Endodermal cell (in vitro differentiated cells): ENCODE results near the gene TIMP4. TPM values are rescaled to one million over a fixed set of nuclear protein-coding genes. Genes with fewer than 3 reads are reported as not detected.

ENCODE experiments used
- DNase-seq: peaks from one replicate; pipeline ENCODE4 v3.0.0-alpha.2; 2017
- H3K27ac ChIP-seq: 2 replicates; pipeline ENCODE4 v1.5.1; 2013; ENCODE audit warnings: mild to moderate bottlenecking, low read depth, low read length, moderate library complexity
- H3K27me3 ChIP-seq: 2 replicates; pipeline ENCODE4 v1.6.1; 2013; ENCODE audit warnings: mild to moderate bottlenecking, low read length, moderate library complexity; ENCODE audit not compliant: insufficient read depth, control insufficient read depth, poor library complexity, severe bottlenecking
- H3K36me3 ChIP-seq: 2 replicates; pipeline ENCODE4 v1.7.0; 2013; ENCODE audit warnings: mild to moderate bottlenecking, low read length, moderate library complexity; ENCODE audit not compliant: control insufficient read depth, insufficient read depth
- H3K4me1 ChIP-seq: one replicate; pipeline ENCODE4 v1.7.0; 2013; ENCODE audit warnings: low read length; ENCODE audit not compliant: control insufficient read depth, insufficient read depth
- H3K4me3 ChIP-seq: 2 replicates; pipeline ENCODE4 v1.5.1; 2013; ENCODE audit warnings: mild to moderate bottlenecking, low read length, moderate library complexity
- H3K9ac ChIP-seq: 2 replicates; pipeline ENCODE4 v1.6.1; 2013; ENCODE audit warnings: mild to moderate bottlenecking, low read length, moderate library complexity; ENCODE audit not compliant: poor library complexity, severe bottlenecking; ENCODE audit errors: extremely low read depth
- H3K9me3 ChIP-seq: 2 replicates; pipeline ENCODE4 v1.6.1; 2013; ENCODE audit warnings: mild to moderate bottlenecking, low read length, moderate library complexity; ENCODE audit not compliant: control insufficient read depth
- H3K27ac Mint-ChIP-seq: 2 replicates; pipeline ENCODE4 v1.8.0; 2020; ENCODE audit warnings: mixed read lengths
- H3K27me3 Mint-ChIP-seq: 2 replicates; pipeline ENCODE4 v1.8.0; 2021; ENCODE audit warnings: mild to moderate bottlenecking, mixed read lengths; ENCODE audit not compliant: insufficient read depth
- H3K36me3 Mint-ChIP-seq: 2 replicates; pipeline ENCODE4 v1.8.0; 2020; ENCODE audit warnings: low read depth, mixed read lengths
- H3K4me1 Mint-ChIP-seq: 2 replicates; pipeline ENCODE4 v1.8.0; 2020; ENCODE audit warnings: mixed read lengths
- H3K4me3 Mint-ChIP-seq: 2 replicates; pipeline ENCODE4 v1.8.0; 2020; ENCODE audit warnings: mild to moderate bottlenecking, moderate library complexity, mixed read lengths
- H3K9me3 Mint-ChIP-seq: 2 replicates; pipeline ENCODE4 v1.8.0; 2020; ENCODE audit warnings: mild to moderate bottlenecking, mixed read lengths
- CTCF ChIP-seq: fragments of 200-600 bp; sonication (generic); conservative IDR thresholded peaks from 2 replicates; pipeline ENCODE4 v1.5.0; 2021; ENCODE audit warnings: antibody characterized with exemption, mild to moderate bottlenecking
- WGBS, 2 experiments: methylation state at CpG; one replicate each; pipeline versions ENCODE4 v1.1.5 to v1.1.7; 2013; ENCODE audit warnings: missing lambda C conversion rate in 2 of 2, mixed read lengths in 1 of 2; ENCODE audit not compliant: insufficient coverage in 1 of 2, insufficient read length in 1 of 2; 5-methylcytosine and 5-hydroxymethylcytosine counted together
- total RNA-seq, 2 donors: library from RNA; stranded (reverse); fragmentation: NEBNext Ultra II Directional in 1 of 2; extraction: Animal tissue kit (Norgen Biotek cat#: 25700) in 1 of 2; gene quantifications; 2 replicates in 1 of 2; 3 replicates in 1 of 2; pipeline ENCODE4 v1.2.1, GENCODE V29; 2021

The TIMP4 gene
- total RNA-seq, 2 donors from 2014 or later, result 4.4 TPM; not detected in 1

GRCh38 chr3:12188681-12189287 lies 30.1 kb upstream of the TIMP4 start:
- Histone ChIP-seq H3K4me1 (no peaks in the 10 kb centered on the region), H3K27ac (no peak overlapping the region), H3K27me3 (no peaks in the 10 kb centered on the region), H3K4me3 (no peak overlapping the region), H3K9me3 (no peaks in the 10 kb centered on the region), H3K9ac (no peak overlapping the region), H3K36me3 (no peaks in the 10 kb centered on the region)
- Mint-ChIP-seq H3K4me1 (peaks cover 13% of the 10 kb centered on the region), H3K4me3 (no peak overlapping the region), H3K36me3 (no peaks in the 10 kb centered on the region), H3K9me3 (peaks cover 4% of the 10 kb centered on the region), H3K27ac (peak overlapping the region; percentile 10), H3K27me3 (no peaks in the 10 kb centered on the region)
- no peak for TF ChIP-seq CTCF
- DNase-seq, result no peak
- 91% methylated on average over 7 to 8 of the region's 8 CpGs for WGBS, 2 experiments

GRCh38 chr3:12188328-12188648 lies 29.6 kb upstream of the TIMP4 start:
- no peak overlapping the region for H3K4me3 ChIP-seq
- no peaks in the 10 kb centered on the region for H3K4me1 ChIP-seq
- H3K9me3 Mint-ChIP-seq, result peaks cover 4% of the 10 kb centered on the region
- no peaks in the 10 kb centered on the region for H3K9me3 ChIP-seq
- no peak overlapping the region for H3K27ac ChIP-seq
- peaks cover 13% of the 10 kb centered on the region for H3K4me1 Mint-ChIP-seq
- no peak for TF ChIP-seq CTCF
- H3K9ac ChIP-seq, result no peak overlapping the region
- H3K36me3 ChIP-seq, result no peaks in the 10 kb centered on the region
- no peak overlapping the region for H3K27ac Mint-ChIP-seq
- WGBS, 2 experiments, result 92 to 94% methylated on average over 2 to 4 of the region's 4 CpGs
- DNase-seq, result no peak
- no peaks in the 10 kb centered on the region for H3K27me3 Mint-ChIP-seq
- no peak overlapping the region for H3K4me3 Mint-ChIP-seq
- no peaks in the 10 kb centered on the region for H3K27me3 ChIP-seq
- H3K36me3 Mint-ChIP-seq, result no peaks in the 10 kb centered on the region

- H3K4me3 ChIP-seq, result no peak overlapping the region
- H3K36me3 ChIP-seq, result no peaks in the 10 kb centered on the region
- H3K27me3 ChIP-seq, result no peaks in the 10 kb centered on the region
- no peaks in the 10 kb centered on the region for H3K27me3 Mint-ChIP-seq
- H3K4me1 ChIP-seq, result no peaks in the 10 kb centered on the region
- peaks cover 1% of the 10 kb centered on the region for H3K9me3 Mint-ChIP-seq
- H3K9me3 ChIP-seq, result no peaks in the 10 kb centered on the region
- peaks cover 13% of the 10 kb centered on the region for H3K4me1 Mint-ChIP-seq
- peak; percentile 57 for DNase-seq
- 80 to 94% methylated on average over 3 to 7 of the region's 7 CpGs for WGBS, 2 experiments
- no peak for TF ChIP-seq CTCF
- H3K27ac Mint-ChIP-seq, result peak overlapping the region; percentile 48
- no peak overlapping the region for H3K4me3 Mint-ChIP-seq
- H3K9ac ChIP-seq, result no peak overlapping the region
- H3K36me3 Mint-ChIP-seq, result no peaks in the 10 kb centered on the region
- H3K27ac ChIP-seq, result no peak overlapping the region
Measured at GRCh38 chr3:12187448-12188327, 29.0 kb upstream of the TIMP4 start.
